HL-60 (cell line): ENCODE results near the gene ZNF609.
"Not testable (repeated sequence)": the region's sequence is repeated elsewhere in the genome, so short reads cannot be mapped to it uniquely, and the experiment has no call there.

Experiments used
- DNase-seq, 2 experiments: peaks; one replicate each; pipeline ENCODE4 v3.0.0-alpha.2; 2010 to 2020; ENCODE audit warnings: low read depth in 1 of 2, low spot score in 1 of 2
- H3K27ac ChIP-seq: fragments of 250-450 bp; sonication (Bioruptor Pico); replicated peaks from 2 replicates; pipeline ENCODE4 v1.5.1; 2020; ENCODE audit warnings: mild to moderate bottlenecking, moderate library complexity
- H3K27me3 ChIP-seq: fragments of 250-450 bp; sonication (Bioruptor Pico); 2 replicates; pipeline ENCODE4 v1.5.1; 2021; ENCODE audit warnings: mild to moderate bottlenecking, moderate library complexity; ENCODE audit not compliant: insufficient read depth, poor library complexity, severe bottlenecking
- H3K4me3 ChIP-seq: replicated peaks from 2 replicates; pipeline ENCODE4 v1.5.1; 2011; ENCODE audit warnings: mild to moderate bottlenecking, control low read depth, low read length; ENCODE audit not compliant: insufficient read depth
- GABPA ChIP-seq: IDR thresholded peaks from 2 replicates; pipeline ENCODE4 v1.6.1; 2012; ENCODE audit warnings: low read depth
- POLR2AphosphoS5 ChIP-seq: IDR thresholded peaks from 2 replicates; pipeline ENCODE4 v1.6.1; 2012; ENCODE audit warnings: low read depth
- SPI1 ChIP-seq: IDR thresholded peaks from 2 replicates; pipeline ENCODE4 v1.6.1; 2012; ENCODE audit warnings: low read depth, mild to moderate bottlenecking, borderline replicate concordance
- TF ChIP-seq, protein P1 (sequence below): IDR thresholded peaks from one replicate; pipeline ENCODE4 v1.5.1; 2011; ENCODE audit warnings: low read length, control low read depth, inconsistent platforms; ENCODE audit not compliant: insufficient read depth
- TF ChIP-seq, protein P2 (sequence below): IDR thresholded peaks from 2 replicates; pipeline ENCODE4 v1.6.1; 2012; ENCODE audit warnings: low read depth; ENCODE audit not compliant: insufficient replicate concordance

The ZNF609 gene

DNA sequence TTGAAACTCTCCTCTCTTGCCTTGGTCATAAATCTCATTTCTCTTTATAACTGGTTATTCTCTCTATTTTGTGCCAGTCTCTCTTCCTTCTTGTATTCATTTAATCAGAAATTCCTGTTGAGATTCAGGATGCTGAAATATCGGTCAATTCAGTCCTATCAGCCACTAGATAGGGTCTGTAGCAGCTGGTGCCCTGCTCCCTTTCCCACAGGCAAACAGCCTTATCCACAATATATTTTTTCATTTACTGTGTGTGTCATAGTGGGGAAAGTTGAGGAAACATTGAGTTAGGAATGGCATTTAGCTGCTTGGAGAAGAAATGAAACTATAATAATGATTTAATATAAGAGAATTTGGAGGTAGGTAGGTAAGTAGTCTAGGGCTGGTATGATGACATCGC lies 168.7 kb downstream of the ZNF609 start:
- TF ChIP-seq, protein P1, sequence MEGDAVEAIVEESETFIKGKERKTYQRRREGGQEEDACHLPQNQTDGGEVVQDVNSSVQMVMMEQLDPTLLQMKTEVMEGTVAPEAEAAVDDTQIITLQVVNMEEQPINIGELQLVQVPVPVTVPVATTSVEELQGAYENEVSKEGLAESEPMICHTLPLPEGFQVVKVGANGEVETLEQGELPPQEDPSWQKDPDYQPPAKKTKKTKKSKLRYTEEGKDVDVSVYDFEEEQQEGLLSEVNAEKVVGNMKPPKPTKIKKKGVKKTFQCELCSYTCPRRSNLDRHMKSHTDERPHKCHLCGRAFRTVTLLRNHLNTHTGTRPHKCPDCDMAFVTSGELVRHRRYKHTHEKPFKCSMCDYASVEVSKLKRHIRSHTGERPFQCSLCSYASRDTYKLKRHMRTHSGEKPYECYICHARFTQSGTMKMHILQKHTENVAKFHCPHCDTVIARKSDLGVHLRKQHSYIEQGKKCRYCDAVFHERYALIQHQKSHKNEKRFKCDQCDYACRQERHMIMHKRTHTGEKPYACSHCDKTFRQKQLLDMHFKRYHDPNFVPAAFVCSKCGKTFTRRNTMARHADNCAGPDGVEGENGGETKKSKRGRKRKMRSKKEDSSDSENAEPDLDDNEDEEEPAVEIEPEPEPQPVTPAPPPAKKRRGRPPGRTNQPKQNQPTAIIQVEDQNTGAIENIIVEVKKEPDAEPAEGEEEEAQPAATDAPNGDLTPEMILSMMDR, result no peak
- TF ChIP-seq POLR2AphosphoS5 (no peak), SPI1 (no peak), GABPA (no peak)
- TF ChIP-seq, protein P2, sequence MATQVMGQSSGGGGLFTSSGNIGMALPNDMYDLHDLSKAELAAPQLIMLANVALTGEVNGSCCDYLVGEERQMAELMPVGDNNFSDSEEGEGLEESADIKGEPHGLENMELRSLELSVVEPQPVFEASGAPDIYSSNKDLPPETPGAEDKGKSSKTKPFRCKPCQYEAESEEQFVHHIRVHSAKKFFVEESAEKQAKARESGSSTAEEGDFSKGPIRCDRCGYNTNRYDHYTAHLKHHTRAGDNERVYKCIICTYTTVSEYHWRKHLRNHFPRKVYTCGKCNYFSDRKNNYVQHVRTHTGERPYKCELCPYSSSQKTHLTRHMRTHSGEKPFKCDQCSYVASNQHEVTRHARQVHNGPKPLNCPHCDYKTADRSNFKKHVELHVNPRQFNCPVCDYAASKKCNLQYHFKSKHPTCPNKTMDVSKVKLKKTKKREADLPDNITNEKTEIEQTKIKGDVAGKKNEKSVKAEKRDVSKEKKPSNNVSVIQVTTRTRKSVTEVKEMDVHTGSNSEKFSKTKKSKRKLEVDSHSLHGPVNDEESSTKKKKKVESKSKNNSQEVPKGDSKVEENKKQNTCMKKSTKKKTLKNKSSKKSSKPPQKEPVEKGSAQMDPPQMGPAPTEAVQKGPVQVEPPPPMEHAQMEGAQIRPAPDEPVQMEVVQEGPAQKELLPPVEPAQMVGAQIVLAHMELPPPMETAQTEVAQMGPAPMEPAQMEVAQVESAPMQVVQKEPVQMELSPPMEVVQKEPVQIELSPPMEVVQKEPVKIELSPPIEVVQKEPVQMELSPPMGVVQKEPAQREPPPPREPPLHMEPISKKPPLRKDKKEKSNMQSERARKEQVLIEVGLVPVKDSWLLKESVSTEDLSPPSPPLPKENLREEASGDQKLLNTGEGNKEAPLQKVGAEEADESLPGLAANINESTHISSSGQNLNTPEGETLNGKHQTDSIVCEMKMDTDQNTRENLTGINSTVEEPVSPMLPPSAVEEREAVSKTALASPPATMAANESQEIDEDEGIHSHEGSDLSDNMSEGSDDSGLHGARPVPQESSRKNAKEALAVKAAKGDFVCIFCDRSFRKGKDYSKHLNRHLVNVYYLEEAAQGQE, result no peak
- no peak for DNase-seq
- H3K27ac ChIP-seq, result no peak overlapping the region
- no peak overlapping the region for H3K4me3 ChIP-seq
- H3K27me3 ChIP-seq, result no peaks in the 10 kb centered on the region

DNA sequence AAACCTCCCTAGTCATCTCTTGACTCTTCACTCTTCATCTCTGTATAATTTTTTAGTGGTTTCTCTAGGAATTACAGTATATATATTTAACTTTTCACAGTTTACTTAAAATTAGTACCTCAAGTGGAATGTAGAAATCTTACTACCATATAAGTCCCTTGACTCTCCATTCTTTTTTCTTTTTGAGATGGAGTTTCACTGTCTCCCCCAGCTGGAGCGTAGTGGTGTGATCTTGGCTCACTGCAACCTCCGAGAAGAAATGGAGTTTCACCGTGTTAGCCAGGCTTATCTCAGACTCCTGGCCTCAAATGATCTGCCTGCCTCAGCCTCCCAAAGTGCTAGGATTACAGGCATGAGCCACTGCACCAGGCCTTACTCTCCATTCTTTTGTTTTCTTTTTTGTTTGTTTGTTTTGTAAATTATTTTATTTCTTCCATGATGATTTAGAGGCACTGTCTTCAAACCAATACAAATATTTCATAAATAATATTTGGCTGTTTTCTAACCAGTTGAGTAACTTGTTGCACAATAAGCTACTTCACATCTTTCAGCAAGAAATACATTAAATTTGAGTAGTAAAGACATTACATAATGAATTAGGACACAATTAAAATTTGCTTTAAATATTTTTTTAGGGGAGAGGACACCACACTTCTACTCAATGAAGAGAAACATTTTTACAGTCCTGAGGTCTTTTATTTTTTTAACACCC lies 170.2 kb downstream of the ZNF609 start:
- Histone ChIP-seq H3K4me3 (no peak overlapping the region), H3K27ac (peak overlapping the region; percentile 33), H3K27me3 (no peaks in the 10 kb centered on the region)
- TF ChIP-seq, protein P1, result no peak
- no peak for DNase-seq

DNA sequence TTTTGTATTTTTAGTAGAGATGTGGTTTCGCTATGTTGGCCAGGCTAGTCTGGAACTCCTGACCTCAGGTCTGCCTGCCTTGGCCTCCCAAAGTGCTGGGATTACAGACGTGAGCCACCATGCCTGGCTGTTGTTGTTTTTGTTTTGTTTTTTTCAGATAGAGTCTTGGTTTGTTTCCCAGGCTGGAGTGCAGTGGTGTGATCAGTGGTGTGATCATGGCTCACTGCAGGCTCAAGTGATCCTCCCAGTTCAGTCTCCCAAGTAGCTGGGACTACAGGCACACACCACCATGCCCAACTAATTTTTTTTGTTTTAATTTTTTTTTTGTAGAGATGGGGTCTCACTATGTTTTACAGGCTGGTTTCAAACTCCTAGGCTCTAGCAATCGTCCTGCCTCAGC lies 172.3 kb downstream of the ZNF609 start:
- H3K27me3 ChIP-seq, H3K4me3 ChIP-seq, H3K27ac ChIP-seq, DNase-seq: not testable (repeated sequence)

DNA sequence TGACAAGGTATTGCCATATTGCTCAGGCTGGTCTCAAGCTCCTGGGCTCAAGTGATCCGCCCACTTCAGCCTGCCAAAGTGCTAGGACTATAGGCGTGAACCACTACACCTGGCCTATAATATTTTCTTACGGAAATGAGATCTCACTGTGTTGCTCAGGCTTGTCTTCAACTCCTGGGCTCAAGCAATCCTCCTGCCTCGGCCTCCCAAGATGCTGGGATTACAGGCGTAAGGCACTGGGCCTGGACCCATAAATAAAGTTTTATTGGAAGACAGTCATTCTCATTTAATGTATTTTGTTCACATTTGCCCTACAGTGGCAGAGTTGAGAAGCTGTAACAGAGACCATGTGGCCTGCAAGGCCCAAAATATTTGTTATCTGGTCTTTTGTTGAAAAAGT lies 173.0 kb downstream of the ZNF609 start:
- no peak for DNase-seq
- no peak for TF ChIP-seq GABPA
- TF ChIP-seq, protein P1, result no peak
- TF ChIP-seq, protein P2, result no peak
- no peak for TF ChIP-seq SPI1
- no peak for TF ChIP-seq POLR2AphosphoS5
- Histone ChIP-seq H3K27ac (peak overlapping the region; percentile 46), H3K27me3 (no peaks in the 10 kb centered on the region), H3K4me3 (no peak overlapping the region)
